ENCODE data around the gene MYH9. TPM values are rescaled to one million over a fixed set of nuclear protein-coding genes. Genes with fewer than 3 reads are reported as not detected.
"Not testable (repeated sequence)": the region's sequence is repeated elsewhere in the genome, so short reads cannot be mapped to it uniquely, and the experiment has no call there.

Gene MYH9
- total RNA-seq, 1 experiment from 2014 or later, result 117 TPM

DNA sequence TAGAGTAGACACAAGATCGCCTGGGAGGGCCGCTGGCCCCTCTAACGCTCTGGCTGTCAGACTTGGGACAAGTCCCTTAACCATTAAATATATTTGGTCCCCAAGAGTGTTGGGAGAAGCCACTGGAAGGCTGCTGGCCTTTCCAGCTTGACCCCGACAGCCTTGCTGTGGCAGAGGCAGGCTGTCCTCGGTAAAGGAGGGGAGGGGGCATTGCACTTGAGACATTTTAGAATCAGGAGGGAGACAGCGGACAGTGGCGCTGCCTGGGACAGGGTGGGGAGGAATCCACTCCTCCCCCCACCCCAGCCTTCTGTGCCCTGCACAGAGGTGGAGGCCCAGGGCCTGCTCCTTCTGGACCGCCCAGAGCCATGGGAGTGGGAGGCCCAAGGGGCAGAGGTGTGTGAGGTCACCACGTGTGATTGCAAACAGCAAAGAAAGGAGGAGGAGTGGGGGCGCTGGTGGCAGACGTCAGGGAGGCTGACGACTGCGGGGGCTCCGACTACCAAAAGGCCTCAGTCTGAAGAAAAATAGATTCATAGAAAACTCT lies 105.9 kb downstream of the MYH9 start:
- H3K27me3 ChIP-seq (ENCODE audit: control insufficient read depth, insufficient read depth, low read length), result no peaks in the 10 kb centered on the region
- H3K4me3 ChIP-seq (ENCODE audit: insufficient read depth, low read depth, low read length), result no peak overlapping the region
- peaks cover 32% of the 10 kb centered on the region for H3K36me3 ChIP-seq (replicated peaks; ENCODE audit: control insufficient read depth, insufficient read depth, low read length)
- peak; percentile 45 for DNase-seq

DNA sequence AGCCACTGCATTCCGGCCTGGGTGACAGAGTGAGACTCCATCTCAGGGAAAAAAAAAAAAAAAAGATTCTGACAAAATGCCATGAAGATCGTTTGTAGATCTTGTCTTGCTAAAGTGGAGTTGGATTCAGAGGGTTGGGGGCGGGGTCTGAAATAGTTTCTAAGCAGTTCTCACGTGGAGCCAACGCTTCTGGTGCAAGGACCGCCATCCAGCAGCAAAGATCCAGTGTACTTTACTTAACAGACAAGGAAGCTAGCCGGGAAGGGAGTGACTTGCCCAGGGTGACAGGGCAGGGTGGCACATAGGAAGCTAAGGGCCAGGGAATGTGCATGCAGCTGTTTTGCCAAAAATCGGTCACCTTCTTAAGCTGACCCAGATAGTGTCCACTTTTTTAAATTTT lies 107.4 kb downstream of the MYH9 start:
- peak; percentile 23 for DNase-seq
- H3K27me3 ChIP-seq (ENCODE audit: control insufficient read depth, insufficient read depth, low read length), result no peaks in the 10 kb centered on the region
- H3K4me3 ChIP-seq (ENCODE audit: insufficient read depth, low read depth, low read length), result no peak overlapping the region
- H3K36me3 ChIP-seq (replicated peaks; ENCODE audit: control insufficient read depth, insufficient read depth, low read length), result peaks cover 23% of the 10 kb centered on the region

DNA sequence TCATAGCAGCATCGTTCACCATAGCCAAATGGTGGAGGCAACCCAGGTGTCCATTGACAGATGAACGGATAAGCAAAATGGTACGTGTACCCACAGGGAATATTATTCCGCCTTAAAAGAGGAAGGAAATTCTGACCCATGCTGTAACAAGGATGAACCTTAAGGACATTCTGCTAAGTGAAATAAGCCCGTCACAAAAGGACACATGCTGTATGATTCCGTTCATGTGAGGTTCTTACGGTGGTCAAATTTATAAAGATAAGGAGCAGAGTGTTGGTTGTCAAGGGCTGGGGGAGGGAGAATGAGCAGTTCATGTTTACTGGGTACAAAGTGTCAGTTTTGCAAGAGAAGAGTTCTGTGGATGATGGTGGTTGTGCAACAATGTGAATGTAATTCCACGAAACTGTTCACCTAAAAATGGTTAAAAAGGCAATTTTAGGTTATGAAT lies 108.5 kb downstream of the MYH9 start:
- Histone ChIP-seq H3K36me3 (replicated peaks; ENCODE audit: control insufficient read depth, insufficient read depth, low read length) (peaks cover 11% of the 10 kb centered on the region), H3K27me3 (ENCODE audit: control insufficient read depth, insufficient read depth, low read length) (no peaks in the 10 kb centered on the region), H3K4me3 (ENCODE audit: insufficient read depth, low read depth, low read length) (no peak overlapping the region)
- DNase-seq, result no peak

DNA sequence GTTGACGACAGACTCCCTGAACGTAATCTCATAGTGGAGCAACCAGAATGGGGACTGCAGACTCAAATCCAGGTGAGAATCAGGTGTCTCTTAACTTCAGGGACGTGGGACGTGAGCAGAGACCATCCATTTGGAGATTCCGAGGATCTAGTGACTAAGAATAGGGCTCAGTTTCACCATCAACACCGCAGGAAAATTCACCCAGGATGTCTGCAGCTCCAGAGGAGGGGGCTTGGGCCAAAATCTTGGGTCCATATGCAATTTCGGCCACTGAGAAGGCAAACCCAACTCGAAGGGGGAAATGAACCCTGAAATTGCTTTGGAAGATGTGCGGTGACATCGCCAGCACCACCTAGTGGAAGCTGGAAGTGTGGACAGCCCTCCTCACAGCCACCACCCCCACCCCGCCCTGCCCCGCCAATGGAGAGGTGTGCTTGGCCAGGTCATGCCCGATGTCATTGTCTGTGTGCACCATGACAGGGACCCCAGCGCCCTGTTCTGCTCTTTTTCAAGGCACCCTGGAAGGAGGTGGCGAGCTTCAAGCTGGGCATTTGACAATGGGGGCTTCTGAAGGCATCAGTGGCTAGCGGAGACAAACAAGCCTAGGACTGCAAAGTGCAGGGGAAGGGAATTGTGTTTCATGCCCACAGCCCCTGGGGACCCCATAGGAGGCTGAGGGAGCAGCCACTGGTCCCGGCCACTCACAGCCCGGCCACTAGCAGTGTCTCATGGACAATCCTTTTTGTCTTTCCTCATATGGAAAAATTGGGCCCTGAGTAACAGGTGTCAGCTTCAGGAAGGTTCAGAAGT lies 110.1 kb downstream of the MYH9 start:
- Histone ChIP-seq H3K27me3 (ENCODE audit: control insufficient read depth, insufficient read depth, low read length) (no peaks in the 10 kb centered on the region), H3K4me3 (ENCODE audit: insufficient read depth, low read depth, low read length) (no peak overlapping the region), H3K36me3 (replicated peaks; ENCODE audit: control insufficient read depth, insufficient read depth, low read length) (peaks cover 5% of the 10 kb centered on the region)
- peak; percentile 91 for DNase-seq

DNA sequence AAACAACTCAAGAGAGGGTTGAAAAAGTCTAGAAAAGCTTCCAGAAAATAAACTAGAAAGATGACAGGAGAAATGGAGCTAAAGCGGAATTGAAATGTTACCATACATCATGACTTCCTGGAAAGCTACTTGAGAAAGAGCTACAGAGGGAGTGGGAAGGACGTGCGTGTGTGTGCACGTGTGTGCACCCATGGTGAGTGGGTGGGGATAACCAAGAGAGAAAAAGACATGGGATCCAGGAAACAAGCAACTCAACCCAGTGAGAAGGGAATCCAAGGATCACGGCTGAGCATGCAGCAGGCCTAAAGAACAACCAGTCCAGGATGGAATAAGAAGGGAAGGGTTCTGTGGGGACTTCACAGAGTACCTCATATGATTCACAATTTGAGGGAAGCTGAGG lies 113.2 kb downstream of the MYH9 start:
- no peak for DNase-seq
- no peaks in the 10 kb centered on the region for H3K36me3 ChIP-seq (replicated peaks; ENCODE audit: control insufficient read depth, insufficient read depth, low read length)
- H3K4me3 ChIP-seq (ENCODE audit: insufficient read depth, low read depth, low read length), result no peak overlapping the region
- H3K27me3 ChIP-seq (ENCODE audit: control insufficient read depth, insufficient read depth, low read length), result no peaks in the 10 kb centered on the region

DNA sequence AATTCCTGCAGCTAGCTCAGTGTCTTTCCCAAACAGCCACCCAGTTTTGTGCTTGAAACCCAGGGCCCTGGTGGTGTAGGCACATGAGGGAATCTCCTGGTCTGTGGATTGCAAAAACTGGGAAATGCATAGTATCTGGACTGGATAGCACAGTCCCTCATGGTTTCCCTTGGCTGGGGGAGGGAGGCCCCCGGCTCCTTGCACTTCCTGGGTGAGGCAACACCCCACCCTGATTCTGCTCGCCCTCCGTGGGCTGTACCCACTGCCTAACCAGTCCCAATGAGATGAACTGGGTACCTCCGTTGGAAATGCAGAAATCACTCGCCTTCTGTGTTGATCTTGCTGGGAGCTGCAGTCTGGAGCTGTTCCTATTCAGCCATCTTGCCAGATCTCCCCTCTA lies 115.8 kb downstream of the MYH9 start:
- not testable (repeated sequence) for H3K36me3 ChIP-seq (replicated peaks; ENCODE audit: control insufficient read depth, insufficient read depth, low read length); H3K4me3 ChIP-seq (ENCODE audit: insufficient read depth, low read depth, low read length); DNase-seq

DNA sequence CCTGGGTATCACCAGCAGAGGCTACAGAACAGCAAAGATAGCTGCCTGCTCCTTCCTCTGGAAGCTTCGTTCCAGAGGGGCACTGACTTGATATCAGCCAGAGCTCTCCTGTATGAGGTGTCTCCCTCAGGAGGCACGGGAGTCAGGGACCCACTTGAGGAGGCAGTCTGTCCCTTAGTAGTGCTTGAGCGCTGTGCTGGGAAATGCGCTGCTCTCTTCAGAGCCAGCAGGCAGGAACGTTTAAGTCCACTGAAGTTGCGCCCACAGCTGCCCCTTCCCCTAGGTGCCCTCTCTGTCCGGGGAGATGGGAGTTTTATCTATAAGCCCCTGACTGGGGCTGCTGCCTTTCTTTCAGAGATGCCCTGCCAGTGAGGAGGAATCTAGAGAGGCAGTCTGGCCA lies 116.5 kb downstream of the MYH9 start:
- DNase-seq; H3K36me3 ChIP-seq (replicated peaks; ENCODE audit: control insufficient read depth, insufficient read depth, low read length); H3K4me3 ChIP-seq (ENCODE audit: insufficient read depth, low read depth, low read length); H3K27me3 ChIP-seq (ENCODE audit: control insufficient read depth, insufficient read depth, low read length): not testable (repeated sequence)

More for the DNA sequence above, 115.8 kb downstream of the MYH9 start:
- H3K27me3 ChIP-seq (ENCODE audit: control insufficient read depth, insufficient read depth, low read length), result not testable (repeated sequence)

DNA sequence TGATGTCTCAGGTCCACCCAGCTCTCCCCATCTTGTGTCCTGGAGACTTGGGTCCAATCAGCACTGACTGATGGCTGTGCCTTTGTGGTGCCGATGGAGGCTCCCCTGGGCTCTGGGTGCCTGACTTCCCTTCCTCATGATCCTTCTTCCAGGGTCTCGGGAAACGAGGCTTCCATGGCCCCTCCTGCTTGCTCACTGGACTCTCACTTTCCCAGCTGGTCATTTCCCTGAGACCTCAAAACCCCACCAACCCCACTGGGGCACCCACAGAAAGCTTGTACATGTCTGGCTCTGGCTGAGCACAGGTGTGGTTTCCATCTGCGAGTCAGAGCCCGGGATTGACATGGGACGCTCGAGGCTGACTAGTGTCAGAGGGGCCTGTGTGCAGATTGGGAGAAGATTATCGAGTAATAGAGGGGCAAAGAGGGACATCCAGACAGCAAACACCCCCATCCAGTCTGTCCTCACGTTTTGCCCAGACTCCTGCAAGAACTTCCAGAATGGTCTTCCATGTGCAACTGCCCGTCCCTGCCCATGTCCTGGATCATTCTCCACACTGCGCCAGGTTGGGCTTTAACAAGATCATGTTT lies 119.8 kb downstream of the MYH9 start:
- no peak overlapping the region for H3K4me3 ChIP-seq (ENCODE audit: insufficient read depth, low read depth, low read length)
- H3K27me3 ChIP-seq (ENCODE audit: control insufficient read depth, insufficient read depth, low read length), result no peaks in the 10 kb centered on the region; the same call in 1 of the 2 replicates

DNA sequence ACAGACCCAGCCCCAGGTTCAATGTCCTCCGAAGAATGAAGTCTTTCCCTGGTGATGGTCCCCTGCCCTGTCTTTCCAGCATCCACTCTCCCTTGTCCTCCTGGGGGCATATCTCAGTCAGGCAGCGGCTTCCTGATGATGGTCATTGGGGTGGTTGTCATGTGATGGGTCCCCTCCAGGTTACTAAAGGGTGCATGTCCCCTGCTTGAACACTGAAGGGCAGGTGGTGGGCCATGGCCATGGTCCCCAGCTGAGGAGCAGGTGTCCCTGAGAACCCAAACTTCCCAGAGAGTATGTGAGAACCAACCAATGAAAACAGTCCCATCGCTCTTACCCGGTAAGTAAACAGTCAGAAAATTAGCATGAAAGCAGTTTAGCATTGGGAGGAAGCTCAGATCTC lies 120.7 kb downstream of the MYH9 start:
- Histone ChIP-seq H3K4me3 (ENCODE audit: insufficient read depth, low read depth, low read length) (no peak overlapping the region), H3K27me3 (ENCODE audit: control insufficient read depth, insufficient read depth, low read length) (no peaks in the 10 kb centered on the region; the same call in 1 of the 2 replicates), H3K36me3 (replicated peaks; ENCODE audit: control insufficient read depth, insufficient read depth, low read length) (no peaks in the 10 kb centered on the region)
- DNase-seq, result no peak

More for the DNA sequence above, 119.8 kb downstream of the MYH9 start:
- H3K36me3 ChIP-seq (replicated peaks; ENCODE audit: control insufficient read depth, insufficient read depth, low read length), result no peaks in the 10 kb centered on the region
- DNase-seq, result no peak

DNA sequence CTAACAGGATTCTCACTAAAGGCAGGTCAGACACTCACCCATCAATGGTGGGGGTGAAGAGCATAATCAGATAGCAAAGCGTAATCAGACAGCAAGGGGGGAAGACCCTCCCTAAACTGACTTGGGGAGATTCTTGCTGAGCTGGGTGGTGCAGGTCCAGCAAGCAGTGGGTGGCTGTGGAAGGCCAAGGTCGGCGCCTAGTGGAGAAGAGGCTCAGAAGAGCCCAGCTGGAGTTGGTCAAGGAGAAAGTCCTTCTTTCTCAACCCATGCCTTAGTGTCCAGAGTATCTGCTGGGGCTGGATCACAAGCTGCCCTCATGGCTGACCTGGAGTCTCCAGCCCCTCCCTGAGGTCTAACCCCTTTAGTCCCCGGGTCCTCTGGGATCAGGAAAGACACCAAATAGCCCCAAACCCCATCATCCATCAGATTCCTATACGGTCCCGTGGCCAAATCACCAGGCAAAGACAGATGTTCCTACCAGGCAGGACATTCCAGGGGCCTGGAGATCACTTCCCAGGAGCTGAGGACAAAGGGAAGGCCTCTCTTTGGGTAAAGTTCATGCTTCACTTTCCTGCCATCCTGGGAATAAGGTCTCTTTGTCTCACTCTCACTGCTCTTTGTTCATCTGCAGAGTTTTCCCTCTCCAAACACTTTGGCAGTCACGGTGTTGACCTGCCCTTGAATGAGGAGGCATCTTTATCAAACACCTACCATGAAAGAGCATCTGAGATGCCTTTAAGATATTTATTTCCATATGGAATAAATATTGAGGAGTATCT lies 123.7 kb downstream of the MYH9 start:
- H3K36me3 ChIP-seq (replicated peaks; ENCODE audit: control insufficient read depth, insufficient read depth, low read length); H3K4me3 ChIP-seq (ENCODE audit: insufficient read depth, low read depth, low read length); DNase-seq; H3K27me3 ChIP-seq (ENCODE audit: control insufficient read depth, insufficient read depth, low read length): not testable (repeated sequence)

DNA sequence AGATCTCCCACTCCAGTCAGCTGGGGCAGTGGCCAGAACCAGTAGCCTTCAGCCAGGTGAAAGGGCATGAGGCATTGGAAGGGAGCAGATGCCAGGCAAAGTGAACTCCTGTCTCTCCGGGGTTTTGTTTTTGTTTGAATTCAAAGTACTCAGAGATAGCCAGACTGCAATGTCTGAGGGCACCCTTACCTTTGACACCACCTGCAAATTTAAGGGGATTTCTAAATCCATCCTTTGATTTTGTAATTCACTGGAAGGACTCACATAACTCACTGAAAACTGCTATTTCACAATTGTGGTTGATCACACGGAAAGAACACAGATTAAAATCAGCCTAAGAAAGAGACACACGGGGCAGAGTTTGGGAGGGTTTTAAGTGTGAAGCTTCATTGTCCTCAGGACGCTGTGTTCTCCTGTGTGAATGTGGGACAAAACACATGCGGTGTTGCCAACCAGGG lies 124.5 kb downstream of the MYH9 start:
- not testable (repeated sequence) for DNase-seq; H3K27me3 ChIP-seq (ENCODE audit: control insufficient read depth, insufficient read depth, low read length); H3K4me3 ChIP-seq (ENCODE audit: insufficient read depth, low read depth, low read length); H3K36me3 ChIP-seq (replicated peaks; ENCODE audit: control insufficient read depth, insufficient read depth, low read length)

DNA sequence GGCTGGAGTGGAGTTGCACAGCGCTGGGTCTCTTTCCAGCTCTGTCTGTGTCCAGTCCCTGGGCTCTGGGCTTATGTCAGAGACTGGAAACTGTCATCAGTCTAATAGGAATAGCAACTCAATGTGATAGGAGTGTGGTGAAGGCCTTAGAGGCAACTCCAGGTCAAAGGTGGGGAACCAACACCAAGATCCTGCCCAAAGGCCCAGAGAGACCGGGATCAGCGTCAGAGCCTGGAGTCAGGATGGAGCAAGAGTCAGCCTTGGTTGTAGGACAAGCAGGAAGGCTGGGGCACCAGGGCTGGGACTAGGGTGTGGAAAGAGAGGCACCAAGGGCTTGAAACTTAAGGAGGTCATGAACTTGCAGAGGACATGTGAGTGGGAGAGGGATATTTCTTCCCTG lies 125.5 kb downstream of the MYH9 start:
- H3K36me3 ChIP-seq (replicated peaks; ENCODE audit: control insufficient read depth, insufficient read depth, low read length); H3K27me3 ChIP-seq (ENCODE audit: control insufficient read depth, insufficient read depth, low read length); DNase-seq; H3K4me3 ChIP-seq (ENCODE audit: insufficient read depth, low read depth, low read length): not testable (repeated sequence)

DNA sequence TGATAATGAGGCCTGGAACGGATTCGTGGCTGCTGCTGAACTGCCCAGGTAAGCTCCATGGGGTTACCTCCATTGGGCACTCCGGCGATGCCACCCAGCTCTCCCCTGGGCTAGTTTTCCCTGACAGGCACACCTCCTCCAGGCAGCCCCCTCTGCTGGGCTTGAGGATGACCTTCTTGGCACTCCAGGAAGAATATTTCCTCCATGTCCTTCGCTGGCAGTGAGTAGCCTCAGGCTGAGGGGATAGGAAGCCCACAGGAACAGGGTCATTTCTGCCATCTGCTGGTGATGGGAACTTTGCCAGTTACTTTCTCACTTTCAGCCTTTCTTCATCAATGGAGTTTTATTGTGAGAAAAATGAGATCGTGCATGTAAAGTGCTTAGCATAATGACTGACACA lies 126.1 kb downstream of the MYH9 start:
- not testable (repeated sequence) for H3K27me3 ChIP-seq (ENCODE audit: control insufficient read depth, insufficient read depth, low read length); H3K4me3 ChIP-seq (ENCODE audit: insufficient read depth, low read depth, low read length); H3K36me3 ChIP-seq (replicated peaks; ENCODE audit: control insufficient read depth, insufficient read depth, low read length)
- DNase-seq, result peak; percentile 33

DNA sequence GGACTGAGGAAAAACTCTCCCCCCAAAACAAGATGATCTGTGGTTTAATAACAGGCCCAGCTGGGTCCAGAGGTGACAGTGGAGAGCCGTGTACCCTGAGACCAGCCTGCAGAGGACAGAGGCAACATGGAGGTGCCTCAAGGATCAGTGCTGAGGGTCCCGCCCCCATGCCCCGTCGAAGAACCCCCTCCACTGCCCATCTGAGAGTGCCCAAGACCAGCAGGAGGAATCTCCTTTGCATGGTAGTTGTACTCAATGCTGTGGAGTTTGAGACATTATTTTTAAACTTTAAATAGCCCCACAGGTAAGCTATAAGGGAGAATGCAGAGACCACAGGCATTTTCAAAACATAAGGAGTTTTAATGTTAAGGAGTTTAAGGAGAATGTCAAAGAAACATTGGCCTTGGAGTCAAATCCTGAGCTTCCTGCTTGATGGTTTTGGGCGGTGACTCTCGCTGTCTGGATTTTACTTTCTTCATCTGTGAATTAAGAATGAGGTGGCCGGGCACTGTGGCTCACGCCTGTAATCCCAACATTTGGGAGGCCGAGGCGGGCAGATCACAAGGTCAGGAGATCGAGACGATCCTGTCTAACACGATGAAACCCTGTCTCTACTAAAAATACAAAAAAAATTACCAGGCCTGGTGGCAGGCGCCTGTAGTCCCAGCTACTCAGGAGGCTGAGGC lies 128.0 kb downstream of the MYH9 start:
- no peak for DNase-seq
- Histone ChIP-seq H3K36me3 (replicated peaks; ENCODE audit: control insufficient read depth, insufficient read depth, low read length) (no peaks in the 10 kb centered on the region), H3K27me3 (ENCODE audit: control insufficient read depth, insufficient read depth, low read length) (no peaks in the 10 kb centered on the region), H3K4me3 (ENCODE audit: insufficient read depth, low read depth, low read length) (no peak overlapping the region)
